Measurements from ENCODE around the gene ITGA6.

ITGA6 gene

DNA sequence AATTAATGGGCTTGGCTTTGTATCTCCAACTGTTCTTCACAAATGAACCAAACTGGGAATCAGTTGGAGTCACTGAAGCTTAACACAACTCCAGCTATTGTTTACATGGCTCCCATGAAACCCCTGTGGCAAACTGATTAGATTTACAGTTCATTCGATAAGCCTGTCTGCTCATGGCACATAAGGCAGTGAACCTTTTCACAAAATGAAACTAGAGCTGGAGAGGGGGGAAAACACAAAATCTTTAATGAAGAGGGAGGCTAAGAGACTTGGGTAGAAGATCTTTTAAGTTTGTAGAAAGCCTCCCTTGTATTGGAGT is 11.6 kb upstream of the ITGA6 start:
- Histone ChIP-seq H3K27me3 (ENCODE audit: control insufficient read depth in 1 of 2, insufficient read depth in 2 of 2, low read length in 2 of 2) (no peaks in the 10 kb centered on the region), H3K9ac (ENCODE audit: low read depth in 1 of 2, low read length in 2 of 2) (no peak overlapping the region), H3K36me3 (ENCODE audit: control insufficient read depth in 1 of 2, insufficient read depth in 2 of 2, low read length in 2 of 2) (no peaks in the 10 kb centered on the region), H3K4me1 (ENCODE audit: control insufficient read depth in 1 of 2, insufficient read depth in 2 of 2, low read length in 2 of 2) (peaks cover 0 to 9% of the 10 kb centered on the region in 2 donors), H3K27ac (ENCODE audit: low read depth, low read length) (no peak overlapping the region), H3K4me3 (ENCODE audit: low read depth in 1 of 2, low read length in 2 of 2) (no peak overlapping the region), H3K9me3 (ENCODE audit: control insufficient read depth in 1 of 2, low read length in 2 of 2) (no peaks in the 10 kb centered on the region)

DNA sequence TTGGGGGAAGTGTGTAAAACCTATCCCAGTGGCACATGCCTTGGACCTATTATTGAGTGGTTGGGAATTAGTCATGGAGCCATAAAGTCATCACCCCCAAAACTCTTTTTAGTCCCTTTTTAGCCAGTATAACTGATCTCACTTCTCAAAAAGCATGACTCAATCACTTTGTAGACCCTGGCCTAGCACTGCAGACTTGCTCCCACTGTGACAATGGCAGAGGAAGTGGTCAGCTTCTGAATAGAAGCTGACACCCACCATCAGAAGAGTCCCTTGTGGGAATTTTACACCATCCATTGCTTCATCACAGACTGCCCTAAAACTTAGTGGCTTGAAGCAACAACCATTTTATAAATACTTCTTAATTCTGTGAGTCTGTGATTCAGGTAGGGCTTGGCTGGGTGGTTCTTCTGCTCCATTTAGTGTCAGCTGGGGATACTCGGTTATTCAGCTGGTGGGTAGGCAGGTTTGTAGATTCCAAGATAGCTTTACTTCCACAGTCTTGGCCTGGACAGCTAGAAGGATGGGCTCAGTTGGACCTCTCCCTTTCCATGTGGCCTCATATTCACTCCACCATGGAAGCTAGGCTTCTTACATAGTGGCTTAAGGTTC is 10.8 kb upstream of the ITGA6 start:
- Histone ChIP-seq H3K9ac (ENCODE audit: low read depth in 1 of 2, low read length in 2 of 2) (no peak overlapping the region), H3K27ac (ENCODE audit: low read depth, low read length) (no peak overlapping the region), H3K4me3 (ENCODE audit: low read depth in 1 of 2, low read length in 2 of 2) (no peak overlapping the region), H3K4me1 (ENCODE audit: control insufficient read depth in 1 of 2, insufficient read depth in 2 of 2, low read length in 2 of 2) (peaks cover 0 to 9% of the 10 kb centered on the region in 2 donors), H3K36me3 (ENCODE audit: control insufficient read depth in 1 of 2, insufficient read depth in 2 of 2, low read length in 2 of 2) (no peaks in the 10 kb centered on the region), H3K27me3 (ENCODE audit: control insufficient read depth in 1 of 2, insufficient read depth in 2 of 2, low read length in 2 of 2) (no peaks in the 10 kb centered on the region), H3K9me3 (ENCODE audit: control insufficient read depth in 1 of 2, low read length in 2 of 2) (no peaks in the 10 kb centered on the region)

- H3K27me3 ChIP-seq (ENCODE audit: control insufficient read depth in 1 of 2, insufficient read depth in 2 of 2, low read length in 2 of 2), result no peaks in the 10 kb centered on the region
- no peaks in the 10 kb centered on the region for H3K9me3 ChIP-seq (ENCODE audit: control insufficient read depth in 1 of 2, low read length in 2 of 2)
- H3K4me3 ChIP-seq (ENCODE audit: low read depth in 1 of 2, low read length in 2 of 2), result no peak overlapping the region
- H3K9ac ChIP-seq (ENCODE audit: low read depth in 1 of 2, low read length in 2 of 2), result no peak overlapping the region
- no peaks in the 10 kb centered on the region for H3K36me3 ChIP-seq (ENCODE audit: control insufficient read depth in 1 of 2, insufficient read depth in 2 of 2, low read length in 2 of 2)
- no peak overlapping the region for H3K27ac ChIP-seq (ENCODE audit: low read depth, low read length)
- H3K4me1 ChIP-seq (ENCODE audit: control insufficient read depth in 1 of 2, insufficient read depth in 2 of 2, low read length in 2 of 2), result peaks cover 0 to 9% of the 10 kb centered on the region in 2 donors
Observed at GRCh38 chr2:172420216-172420615, 7.2 kb upstream of the ITGA6 start.

GRCh38 chr2:172423160-172423559 is 4.2 kb upstream of the ITGA6 start:
- H3K27me3 ChIP-seq (ENCODE audit: control insufficient read depth in 1 of 2, insufficient read depth in 2 of 2, low read length in 2 of 2), result no peaks in the 10 kb centered on the region
- no peaks in the 10 kb centered on the region for H3K36me3 ChIP-seq (ENCODE audit: control insufficient read depth in 1 of 2, insufficient read depth in 2 of 2, low read length in 2 of 2)
- H3K9me3 ChIP-seq (ENCODE audit: control insufficient read depth in 1 of 2, low read length in 2 of 2), result no peaks in the 10 kb centered on the region
- H3K27ac ChIP-seq (ENCODE audit: low read depth, low read length), result no peak overlapping the region
- no peak overlapping the region for H3K4me3 ChIP-seq (ENCODE audit: low read depth in 1 of 2, low read length in 2 of 2)
- no peak overlapping the region for H3K9ac ChIP-seq (ENCODE audit: low read depth in 1 of 2, low read length in 2 of 2)
- H3K4me1 ChIP-seq (ENCODE audit: control insufficient read depth in 1 of 2, insufficient read depth in 2 of 2, low read length in 2 of 2), result peaks cover 15 to 19% of the 10 kb centered on the region in 2 donors

- Histone ChIP-seq H3K9me3 (ENCODE audit: control insufficient read depth in 1 of 2, low read length in 2 of 2) (no peaks in the 10 kb centered on the region), H3K36me3 (ENCODE audit: control insufficient read depth in 1 of 2, insufficient read depth in 2 of 2, low read length in 2 of 2) (no peaks in the 10 kb centered on the region), H3K27ac (ENCODE audit: low read depth, low read length) (no peak overlapping the region), H3K4me3 (ENCODE audit: low read depth in 1 of 2, low read length in 2 of 2) (no peak overlapping the region), H3K27me3 (ENCODE audit: control insufficient read depth in 1 of 2, insufficient read depth in 2 of 2, low read length in 2 of 2) (no peaks in the 10 kb centered on the region), H3K4me1 (ENCODE audit: control insufficient read depth in 1 of 2, insufficient read depth in 2 of 2, low read length in 2 of 2) (peaks cover 15 to 22% of the 10 kb centered on the region in 2 donors), H3K9ac (ENCODE audit: low read depth in 1 of 2, low read length in 2 of 2) (no peak overlapping the region)
Observed at GRCh38 chr2:172425336-172425735, 2.0 kb upstream of the ITGA6 start.

- H3K4me1 ChIP-seq (ENCODE audit: control insufficient read depth in 1 of 2, insufficient read depth in 2 of 2, low read length in 2 of 2), result peaks cover 21 to 29% of the 10 kb centered on the region in 2 donors
- H3K9ac ChIP-seq (ENCODE audit: low read depth in 1 of 2, low read length in 2 of 2), result peak overlapping the region; percentile 53 to 62
- H3K27ac ChIP-seq (ENCODE audit: low read depth, low read length), result peak overlapping the region; percentile 94
- peak overlapping the region; percentile 57 to 58 for H3K4me3 ChIP-seq (ENCODE audit: low read depth in 1 of 2, low read length in 2 of 2)
- no peaks in the 10 kb centered on the region for H3K9me3 ChIP-seq (ENCODE audit: control insufficient read depth in 1 of 2, low read length in 2 of 2)
- H3K27me3 ChIP-seq (ENCODE audit: control insufficient read depth in 1 of 2, insufficient read depth in 2 of 2, low read length in 2 of 2), result no peaks in the 10 kb centered on the region
- H3K36me3 ChIP-seq (ENCODE audit: control insufficient read depth in 1 of 2, insufficient read depth in 2 of 2, low read length in 2 of 2), result no peaks in the 10 kb centered on the region
Observed at GRCh38 chr2:172426635-172427255, 641 bp upstream of the ITGA6 start.

DNA sequence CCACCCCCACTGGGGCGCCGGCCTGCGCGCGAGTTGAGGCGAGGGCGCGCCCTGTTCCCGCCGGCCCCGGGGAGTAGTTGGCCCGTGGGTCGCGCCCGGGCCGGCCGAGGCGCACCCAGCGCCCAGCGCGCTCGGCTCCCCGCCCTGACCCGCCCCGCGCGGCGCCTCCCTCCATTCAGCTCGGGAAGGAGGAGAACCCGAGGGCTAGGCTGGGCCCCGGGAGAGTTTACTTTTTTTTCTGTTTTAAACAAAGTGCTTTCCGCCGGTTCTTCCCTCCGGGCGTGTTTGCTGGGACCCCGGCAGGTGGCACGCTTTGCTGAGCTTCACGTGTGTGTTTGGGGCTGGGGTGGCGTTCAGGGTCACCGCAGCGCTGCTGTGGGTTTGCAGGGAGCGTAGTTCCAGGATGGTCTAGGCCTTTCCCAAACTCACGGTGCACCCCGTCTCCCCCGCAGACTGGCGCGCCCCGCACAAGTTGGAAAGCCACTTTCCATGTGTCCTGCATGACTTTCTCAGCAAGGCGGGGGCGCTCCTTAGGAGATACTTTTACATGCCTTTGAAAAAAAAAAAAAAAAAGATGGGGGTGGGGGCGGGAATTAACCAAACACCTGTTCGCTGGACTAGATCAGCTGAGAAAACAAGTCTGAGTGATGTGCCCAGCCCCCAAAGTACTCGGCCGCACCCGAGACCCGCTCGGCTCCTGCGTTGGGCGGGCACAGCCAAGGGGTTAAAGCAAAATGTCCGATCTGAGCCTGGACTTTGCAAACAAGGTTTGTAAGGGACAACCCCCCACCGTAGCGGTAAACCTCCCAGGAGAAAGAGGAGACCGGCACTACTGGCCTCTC is 825 bp downstream of the ITGA6 start:
- H3K27me3 ChIP-seq (ENCODE audit: control insufficient read depth in 1 of 2, insufficient read depth in 2 of 2, low read length in 2 of 2), result no peaks in the 10 kb centered on the region
- no peaks in the 10 kb centered on the region for H3K9me3 ChIP-seq (ENCODE audit: control insufficient read depth in 1 of 2, low read length in 2 of 2)
- no peaks in the 10 kb centered on the region for H3K36me3 ChIP-seq (ENCODE audit: control insufficient read depth in 1 of 2, insufficient read depth in 2 of 2, low read length in 2 of 2)
- peaks cover 36 to 43% of the 10 kb centered on the region in 2 donors for H3K4me1 ChIP-seq (ENCODE audit: control insufficient read depth in 1 of 2, insufficient read depth in 2 of 2, low read length in 2 of 2)
- H3K27ac ChIP-seq (ENCODE audit: low read depth, low read length), result peak overlapping the region; percentile 94
- H3K4me3 ChIP-seq (ENCODE audit: low read depth in 1 of 2, low read length in 2 of 2), result peak overlapping the region; percentile 82 to 83
- H3K9ac ChIP-seq (ENCODE audit: low read depth in 1 of 2, low read length in 2 of 2), result peak overlapping the region; percentile 82 to 86

GRCh38 chr2:172428832-172429210 is 1.4 kb downstream of the ITGA6 start:
- no peaks in the 10 kb centered on the region for H3K27me3 ChIP-seq (ENCODE audit: control insufficient read depth in 1 of 2, insufficient read depth in 2 of 2, low read length in 2 of 2)

DNA sequence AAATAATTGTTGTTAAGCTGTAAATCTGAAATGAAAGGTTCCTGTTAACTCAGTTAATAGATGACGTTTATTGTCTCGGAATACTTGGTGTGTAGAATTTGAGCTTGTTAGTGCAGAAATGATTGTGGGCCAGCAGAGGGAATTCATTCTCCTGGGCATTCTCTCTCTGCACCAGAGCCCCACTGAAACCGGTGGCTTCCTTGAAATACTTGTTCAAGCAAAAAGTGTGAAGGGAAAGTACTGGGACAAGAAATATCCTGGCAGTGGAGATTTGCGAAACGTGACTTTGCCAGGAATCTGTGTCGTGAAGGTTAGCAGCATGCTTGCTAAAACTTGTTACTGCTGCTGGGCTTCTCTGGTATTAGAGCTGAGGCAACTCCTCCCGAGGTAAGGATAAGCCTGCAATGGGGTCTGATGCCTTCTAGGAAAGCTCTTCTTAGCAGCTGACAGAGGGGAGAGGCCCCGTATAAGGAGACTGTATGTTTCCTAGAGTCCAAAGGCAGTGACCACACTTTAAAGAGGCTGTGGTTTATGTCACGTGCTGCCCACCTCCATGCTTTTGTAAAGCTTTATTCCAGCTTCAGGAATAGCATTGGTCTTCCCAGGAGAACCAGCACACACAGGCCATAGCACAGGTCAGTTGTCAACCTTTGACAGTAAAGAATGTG is 2.0 kb downstream of the ITGA6 start:
- H3K27me3 ChIP-seq (ENCODE audit: control insufficient read depth in 1 of 2, insufficient read depth in 2 of 2, low read length in 2 of 2), result no peaks in the 10 kb centered on the region
- peak overlapping the region; percentile 82 to 86 for H3K9ac ChIP-seq (ENCODE audit: low read depth in 1 of 2, low read length in 2 of 2)
- peaks cover 47 to 56% of the 10 kb centered on the region in 2 donors for H3K4me1 ChIP-seq (ENCODE audit: control insufficient read depth in 1 of 2, insufficient read depth in 2 of 2, low read length in 2 of 2)
- no peaks in the 10 kb centered on the region for H3K9me3 ChIP-seq (ENCODE audit: control insufficient read depth in 1 of 2, low read length in 2 of 2)
- H3K36me3 ChIP-seq (ENCODE audit: control insufficient read depth in 1 of 2, insufficient read depth in 2 of 2, low read length in 2 of 2), result no peaks in the 10 kb centered on the region
- H3K4me3 ChIP-seq (ENCODE audit: low read depth in 1 of 2, low read length in 2 of 2), result peak overlapping the region; percentile 82 to 83
- H3K27ac ChIP-seq (ENCODE audit: low read depth, low read length), result peak overlapping the region; percentile 94

More at GRCh38 chr2:172428832-172429210, 1.4 kb downstream of the ITGA6 start:
- Histone ChIP-seq H3K9ac (ENCODE audit: low read depth in 1 of 2, low read length in 2 of 2) (peak overlapping the region; percentile 82 to 86), H3K4me3 (ENCODE audit: low read depth in 1 of 2, low read length in 2 of 2) (peak overlapping the region; percentile 82 to 83), H3K4me1 (ENCODE audit: control insufficient read depth in 1 of 2, insufficient read depth in 2 of 2, low read length in 2 of 2) (peaks cover 42 to 49% of the 10 kb centered on the region in 2 donors), H3K36me3 (ENCODE audit: control insufficient read depth in 1 of 2, insufficient read depth in 2 of 2, low read length in 2 of 2) (no peaks in the 10 kb centered on the region), H3K9me3 (ENCODE audit: control insufficient read depth in 1 of 2, low read length in 2 of 2) (no peaks in the 10 kb centered on the region), H3K27ac (ENCODE audit: low read depth, low read length) (peak overlapping the region; percentile 94)

GRCh38 chr2:172430027-172430426 is 2.6 kb downstream of the ITGA6 start:
- H3K9ac ChIP-seq (ENCODE audit: low read depth in 1 of 2, low read length in 2 of 2), result peak overlapping the region; percentile 82 to 86
- H3K27me3 ChIP-seq (ENCODE audit: control insufficient read depth in 1 of 2, insufficient read depth in 2 of 2, low read length in 2 of 2), result no peaks in the 10 kb centered on the region
- H3K27ac ChIP-seq (ENCODE audit: low read depth, low read length), result peak overlapping the region; percentile 94
- peak overlapping the region; percentile 82 to 83 for H3K4me3 ChIP-seq (ENCODE audit: low read depth in 1 of 2, low read length in 2 of 2)
- no peaks in the 10 kb centered on the region for H3K36me3 ChIP-seq (ENCODE audit: control insufficient read depth in 1 of 2, insufficient read depth in 2 of 2, low read length in 2 of 2)
- H3K4me1 ChIP-seq (ENCODE audit: control insufficient read depth in 1 of 2, insufficient read depth in 2 of 2, low read length in 2 of 2), result peaks cover 51 to 61% of the 10 kb centered on the region in 2 donors
- H3K9me3 ChIP-seq (ENCODE audit: control insufficient read depth in 1 of 2, low read length in 2 of 2), result no peaks in the 10 kb centered on the region

All from duodenal mucosa (tissue), 2 donors.